ENCODE data around the gene ALG3. TPM values are rescaled to one million over a fixed set of nuclear protein-coding genes. Genes with fewer than 3 reads are reported as not detected.
A peak's percentile ranks its signal among the peaks of the same experiment; 100 is the strongest.

ALG3 gene
- total RNA-seq, 1 donor from 2014 or later = 47.1 TPM

DNA sequence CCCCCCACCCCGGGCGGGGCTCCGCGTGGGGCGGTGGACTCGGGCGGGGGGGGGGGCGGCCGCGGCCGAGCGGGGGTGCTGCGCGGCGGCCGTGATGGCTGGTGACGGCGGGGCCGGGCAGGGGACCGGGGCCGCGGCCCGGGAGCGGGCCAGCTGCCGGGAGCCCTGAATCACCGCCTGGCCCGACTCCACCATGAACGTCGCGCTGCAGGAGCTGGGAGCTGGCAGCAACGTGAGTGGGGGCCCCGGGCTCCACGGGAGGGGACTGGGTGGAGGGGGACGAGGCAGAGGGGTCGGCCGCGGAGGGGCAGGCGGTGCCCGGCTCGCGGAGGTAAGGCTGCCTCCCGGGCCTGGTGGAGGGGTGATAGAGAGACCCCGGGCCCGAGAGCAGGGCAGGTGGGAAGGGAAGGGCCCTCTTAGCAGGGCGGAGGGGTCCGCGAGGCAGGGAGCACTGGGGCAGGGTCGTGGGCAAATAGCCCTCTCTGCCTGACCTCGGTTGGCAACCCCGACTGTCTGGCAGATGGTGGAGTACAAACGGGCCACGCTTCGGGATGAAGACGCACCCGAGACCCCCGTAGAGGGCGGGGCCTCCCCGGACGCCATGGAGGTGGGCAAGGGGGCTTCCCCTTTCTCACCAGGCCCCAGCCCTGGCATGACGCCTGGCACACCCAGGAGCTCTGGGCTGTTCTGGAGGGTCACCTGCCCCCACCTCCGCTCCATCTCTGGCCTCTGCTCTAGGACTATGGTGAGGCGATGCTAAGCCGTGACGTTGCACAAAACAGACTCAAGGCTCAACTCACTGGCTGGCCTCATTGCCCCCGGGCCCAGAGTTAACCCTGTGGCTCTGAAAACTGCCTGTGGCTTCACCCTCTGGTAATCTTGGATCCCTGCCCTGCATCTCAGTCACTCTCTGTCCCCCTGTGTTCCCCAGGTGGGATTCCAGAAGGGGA, 27.5 kb upstream of the ALG3 start, which contains the start of gene ECE2:
ECE2 (plus strand) TSS at position 62 of the 950 bp plus-strand sequence; CDS start at position 194, 132 bp downstream.
- H3K27ac Mint-ChIP-seq (ENCODE audit: unreplicated experiment) = no peak within 1 kb of the TSS
- H3K36me3 Mint-ChIP-seq (ENCODE audit: low read depth, unreplicated experiment) = no peaks in the 10 kb centered on the region
- Histone ChIP-seq H2AFZ (ENCODE audit: low read depth, low read length) (peak within 1 kb of the TSS; percentile 39), H3K9me3 (ENCODE audit: insufficient read depth, low read depth, low read length) (no peaks in the 10 kb centered on the region), H3K79me2 (ENCODE audit: insufficient read depth, low read length) (no peaks in the 10 kb centered on the region), H3K27me3 (ENCODE audit: insufficient read depth, low read length) (peaks cover 39% of the 10 kb centered on the region), H3K9ac (ENCODE audit: low read length) (no peak within 1 kb of the TSS), H3K4me1 (ENCODE audit: insufficient read depth, low read length) (no peaks in the 10 kb centered on the region), H3K4me3 (ENCODE audit: insufficient read depth, low read depth, low read length) (no peak within 1 kb of the TSS), H3K4me2 (ENCODE audit: low read length) (peak within 1 kb of the TSS; percentile 67), H3K36me3 (ENCODE audit: insufficient read depth, low read length) (no peaks in the 10 kb centered on the region), H4K20me1 (ENCODE audit: insufficient read depth, low read length) (no peaks in the 10 kb centered on the region), H3K27ac (ENCODE audit: low read depth, low read length) (no peak within 1 kb of the TSS)
- TF ChIP-seq EZH2 (IDR thresholded peaks at IDR 0.05; ENCODE audit: insufficient read depth, low read length) (peak; percentile 68), CTCF (IDR thresholded peaks at IDR 0.05; ENCODE audit: insufficient read depth, low read depth, low read length) (no peak)
- no peak for DNase-seq (ENCODE audit: low read depth)
- H3K4me3 Mint-ChIP-seq (ENCODE audit: unreplicated experiment) = no peak within 1 kb of the TSS
- no peaks in the 10 kb centered on the region for H3K4me1 Mint-ChIP-seq (ENCODE audit: low read depth, unreplicated experiment)
- peaks cover 67% of the 10 kb centered on the region for H3K27me3 Mint-ChIP-seq (ENCODE audit: low read depth, unreplicated experiment)
- no peak for FAIRE-seq
- peaks cover 5% of the 10 kb centered on the region for H3K9me3 Mint-ChIP-seq (ENCODE audit: unreplicated experiment)

GRCh38 chr3:184275381-184275701, 26.6 kb upstream of the ALG3 start:
- no peak overlapping the region for H3K9ac ChIP-seq (ENCODE audit: low read length)

More at GRCh38 chr3:184275381-184275701, 26.6 kb upstream of the ALG3 start:
- no peaks in the 10 kb centered on the region for H3K4me1 ChIP-seq (ENCODE audit: insufficient read depth, low read length)
- no peaks in the 10 kb centered on the region for H3K4me1 Mint-ChIP-seq (ENCODE audit: low read depth, unreplicated experiment)
- no peak for DNase-seq (ENCODE audit: low read depth)
- H3K27ac Mint-ChIP-seq (ENCODE audit: unreplicated experiment) = no peak overlapping the region
- no peaks in the 10 kb centered on the region for H3K36me3 Mint-ChIP-seq (ENCODE audit: low read depth, unreplicated experiment)
- peak overlapping the region; percentile 24 for H2AFZ ChIP-seq (ENCODE audit: low read depth, low read length)
- peaks cover 61% of the 10 kb centered on the region for H3K27me3 Mint-ChIP-seq (ENCODE audit: low read depth, unreplicated experiment)
- no peaks in the 10 kb centered on the region for H3K36me3 ChIP-seq (ENCODE audit: insufficient read depth, low read length)
- no peak overlapping the region for H3K4me3 ChIP-seq (ENCODE audit: insufficient read depth, low read depth, low read length)
- peaks cover 5% of the 10 kb centered on the region for H3K9me3 Mint-ChIP-seq (ENCODE audit: unreplicated experiment)
- no peak for FAIRE-seq
- H3K4me2 ChIP-seq (ENCODE audit: low read length) = peak overlapping the region; percentile 67
- no peak overlapping the region for H3K4me3 Mint-ChIP-seq (ENCODE audit: unreplicated experiment)
- no peaks in the 10 kb centered on the region for H3K79me2 ChIP-seq (ENCODE audit: insufficient read depth, low read length)
- peaks cover 39% of the 10 kb centered on the region for H3K27me3 ChIP-seq (ENCODE audit: insufficient read depth, low read length)
- no peaks in the 10 kb centered on the region for H4K20me1 ChIP-seq (ENCODE audit: insufficient read depth, low read length)
- H3K27ac ChIP-seq (ENCODE audit: low read depth, low read length) = no peak overlapping the region
- TF ChIP-seq EZH2 (IDR thresholded peaks at IDR 0.05; ENCODE audit: insufficient read depth, low read length) = no peak
- TF ChIP-seq CTCF (IDR thresholded peaks at IDR 0.05; ENCODE audit: insufficient read depth, low read depth, low read length) = no peak
- no peaks in the 10 kb centered on the region for H3K9me3 ChIP-seq (ENCODE audit: insufficient read depth, low read depth, low read length)

All from astrocyte (in vitro differentiated cells and primary cell).